Measurements from ENCODE around the gene DHX36.

DHX36 gene

DNA sequence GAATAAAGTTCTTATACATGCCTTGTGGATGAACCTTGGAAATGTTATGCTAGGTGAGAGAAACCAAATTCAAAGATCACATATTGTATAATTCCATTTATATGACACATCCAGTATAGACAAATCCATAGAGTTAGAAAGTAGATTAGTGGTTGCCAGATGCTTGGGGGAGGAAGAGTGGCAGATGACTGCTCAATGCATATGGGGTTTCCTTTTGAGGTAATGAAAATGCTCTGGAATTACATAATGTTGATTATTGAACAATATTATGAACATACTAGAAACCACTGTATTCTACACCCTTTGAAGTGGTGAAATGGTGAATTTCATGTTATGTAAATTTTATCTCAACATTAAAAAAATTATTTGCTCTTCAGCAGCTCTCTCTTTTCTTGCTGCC is 100.8 kb downstream of the DHX36 start:
- no peak for DNase-seq (ENCODE audit: low read depth)
